ENCODE results near the gene CCNT1. TPM values are rescaled to one million over a fixed set of nuclear protein-coding genes. Genes with fewer than 3 reads are reported as not detected.

The CCNT1 gene
- polyA plus RNA-seq, 2 of the 4 experiments (the other 2 are of a cell fraction), result 13.0 to 54.5 TPM

- no peak for FAIRE-seq
- ATAC-seq, result no peak
Observed at GRCh38 chr12:48687592-48687991, 28.9 kb downstream of the CCNT1 start.

GRCh38 chr12:48686615-48687334, 29.7 kb downstream of the CCNT1 start:
- ChIA-PET CTCF (interaction anchor here (0.6 kb wide), 1 partner anchor 66 kb away, joined by 3 read pairs; no protein-coding TSS in a partner anchor), POLR2A (no interaction called here)
- Histone ChIP-seq H3K4me3 (no peak overlapping the region), H3K9me3 (no peaks in the 10 kb centered on the region), H3K4me2 (no peak overlapping the region), H3K27ac (no peak overlapping the region), H3K4me1 (no peaks in the 10 kb centered on the region)
- DNase-seq (ENCODE audit: low read depth in 1 of 2, low spot score in 1 of 2) (no peak), FAIRE-seq (no peak), ATAC-seq (no peak)
- WGBS (ENCODE audit: missing lambda C conversion rate), result 97% methylated on average over 6 of the region's 6 CpGs
- 0 out of 2 replicates have a peak, but pooled peaks have one; percentile 75 for TF ChIP-seq POLR2AphosphoS2 (conservative IDR thresholded peaks at IDR 0.05; ENCODE audit: low read length)
- no peak for TF ChIP-seq CHD2 (IDR thresholded peaks at IDR 0.05; ENCODE audit: low read length, partially characterized antibody)
- TF ChIP-seq NR3C1 (IDR thresholded peaks at IDR 0.05), result no peak

More at GRCh38 chr12:48687592-48687991, 28.9 kb downstream of the CCNT1 start:
- Histone ChIP-seq H3K27ac (no peak overlapping the region), H3K4me2 (no peak overlapping the region), H3K4me1 (0 out of 3 replicates have a peak, but pooled peaks cover 6% of the 10 kb centered on the region), H3K9me3 (no peaks in the 10 kb centered on the region), H3K4me3 (no peak overlapping the region)
- no peak for DNase-seq (ENCODE audit: low read depth in 1 of 2, low spot score in 1 of 2)
- POLR2A ChIA-PET, result no interaction called here
- WGBS (ENCODE audit: missing lambda C conversion rate), result 91% methylated on average over 4 of the region's 4 CpGs
- CTCF ChIA-PET, result no interaction called here
- TF ChIP-seq HOXB5 (CRISPR knock-in tag; IDR thresholded peaks at IDR 0.05) (no peak), BHLHE40 (IDR thresholded peaks at IDR 0.05; ENCODE audit: low read depth, low read length) (no peak)

GRCh38 chr12:48686037-48686595, 30.4 kb downstream of the CCNT1 start:
- TF ChIP-seq EHMT2 (IDR thresholded peaks at IDR 0.05; ENCODE audit: low read depth) (no peak), FOSB (CRISPR knock-in tag; IDR thresholded peaks at IDR 0.05) (peak; percentile 13; the same call in 1 of the 2 replicates)
- FAIRE-seq (no peak), ATAC-seq (no peak), DNase-seq (ENCODE audit: low read depth in 1 of 2, low spot score in 1 of 2) (no peak)
- no peaks in the 10 kb centered on the region for H3K4me1 ChIP-seq
- POLR2A ChIA-PET, result no interaction called here
- H3K9me3 ChIP-seq, result no peaks in the 10 kb centered on the region
- no peak overlapping the region for H3K4me2 ChIP-seq
- H3K4me3 ChIP-seq, result no peak overlapping the region
- WGBS (ENCODE audit: missing lambda C conversion rate), result 57% methylated on average over 3 of the region's 3 CpGs
- H3K27ac ChIP-seq, result no peak overlapping the region
- CTCF ChIA-PET, result interaction anchor here (0.6 to 1.3 kb wide), 3 partner anchors 18 to 67 kb away, joined by 3 to 5 read pairs (median 4); no protein-coding TSS in a partner anchor

- CTCF ChIA-PET, result interaction anchor here (0.6 to 1.8 kb wide), 5 partner anchors 19 to 272 kb away, joined by 3 to 10 read pairs (median 4); no protein-coding TSS in a partner anchor
Observed at GRCh38 chr12:48683534-48683933, 33.0 kb downstream of the CCNT1 start.

GRCh38 chr12:48682927-48683326, 33.6 kb downstream of the CCNT1 start:
- Histone ChIP-seq H3K4me1 (peaks cover 30% of the 10 kb centered on the region), H3K4me2 (peak overlapping the region; percentile 61), H3K27ac (peak overlapping the region; percentile 68 to 86; a peak in 4 of 6 replicates), H3K4me3 (peak overlapping the region; percentile 58), H3K9me3 (no peaks in the 10 kb centered on the region)
- WGBS (ENCODE audit: missing lambda C conversion rate), result 84% methylated on average over 2 of the region's 2 CpGs
- ChIA-PET POLR2A (interaction anchor here (1.0 to 1.6 kb wide), 7 partner anchors 8 to 34 kb away, joined by 3 to 10 read pairs (median 4); no protein-coding TSS in a partner anchor), CTCF (interaction anchor here (1.2 to 1.8 kb wide), 4 partner anchors 19 to 132 kb away, joined by 3 to 10 read pairs (median 6); no protein-coding TSS in a partner anchor)
- ATAC-seq (no peak), FAIRE-seq (no peak), DNase-seq (ENCODE audit: low read depth in 1 of 2, low spot score in 1 of 2) (no peak)
- TF ChIP-seq KDM1A (IDR thresholded peaks at IDR 0.05; ENCODE audit: low read depth) (peak; percentile 8; the same call in 1 of the 2 replicates), POLR2AphosphoS2 (conservative IDR thresholded peaks at IDR 0.05; ENCODE audit: low read length) (no peak), EP300 (IDR thresholded peaks at IDR 0.05) (no peak), ATOH8 (CRISPR knock-in tag; IDR thresholded peaks at IDR 0.05; ENCODE audit: low read depth) (no peak), MAZ (IDR thresholded peaks at IDR 0.05; ENCODE audit: borderline replicate concordance, low read depth, low read length) (no peak), ZFP36 (IDR thresholded peaks at IDR 0.05; ENCODE audit: borderline replicate concordance, partially characterized antibody) (no peak), HES2 (IDR thresholded peaks at IDR 0.05) (no peak)

More at GRCh38 chr12:48683534-48683933, 33.0 kb downstream of the CCNT1 start:
- ATAC-seq (no peak), FAIRE-seq (no peak), DNase-seq (ENCODE audit: low read depth in 1 of 2, low spot score in 1 of 2) (no peak)
- POLR2A ChIA-PET, result no interaction called here
- WGBS (ENCODE audit: missing lambda C conversion rate), result 81% methylated on average over 4 of the region's 4 CpGs
- H3K4me2 ChIP-seq, result no peak overlapping the region
- no peak overlapping the region for H3K4me3 ChIP-seq
- no peaks in the 10 kb centered on the region for H3K9me3 ChIP-seq
- TF ChIP-seq PBX3 (IDR thresholded peaks at IDR 0.05) (no peak), ZC3H11A (IDR thresholded peaks at IDR 0.05) (peak; percentile 83)
- peaks cover 24% of the 10 kb centered on the region for H3K4me1 ChIP-seq
- H3K27ac ChIP-seq, result no peak overlapping the region

All from A549 (cell line).